HG03558 (cell line): ENCODE results near the gene MICAL2.

Experiments
- ATAC-seq: cut with Tn5 transposase; IDR thresholded peaks from one replicate; pipeline ENCODE4 v1.9.1; 2021; ENCODE audit warnings: moderate number of reproducible peaks; ENCODE audit not compliant: unreplicated experiment; ENCODE audit errors: extremely low read depth

Gene MICAL2

GRCh38 chr11:12288212-12288930 lies 178.0 kb downstream of the MICAL2 start:
- no peak for ATAC-seq

DNA sequence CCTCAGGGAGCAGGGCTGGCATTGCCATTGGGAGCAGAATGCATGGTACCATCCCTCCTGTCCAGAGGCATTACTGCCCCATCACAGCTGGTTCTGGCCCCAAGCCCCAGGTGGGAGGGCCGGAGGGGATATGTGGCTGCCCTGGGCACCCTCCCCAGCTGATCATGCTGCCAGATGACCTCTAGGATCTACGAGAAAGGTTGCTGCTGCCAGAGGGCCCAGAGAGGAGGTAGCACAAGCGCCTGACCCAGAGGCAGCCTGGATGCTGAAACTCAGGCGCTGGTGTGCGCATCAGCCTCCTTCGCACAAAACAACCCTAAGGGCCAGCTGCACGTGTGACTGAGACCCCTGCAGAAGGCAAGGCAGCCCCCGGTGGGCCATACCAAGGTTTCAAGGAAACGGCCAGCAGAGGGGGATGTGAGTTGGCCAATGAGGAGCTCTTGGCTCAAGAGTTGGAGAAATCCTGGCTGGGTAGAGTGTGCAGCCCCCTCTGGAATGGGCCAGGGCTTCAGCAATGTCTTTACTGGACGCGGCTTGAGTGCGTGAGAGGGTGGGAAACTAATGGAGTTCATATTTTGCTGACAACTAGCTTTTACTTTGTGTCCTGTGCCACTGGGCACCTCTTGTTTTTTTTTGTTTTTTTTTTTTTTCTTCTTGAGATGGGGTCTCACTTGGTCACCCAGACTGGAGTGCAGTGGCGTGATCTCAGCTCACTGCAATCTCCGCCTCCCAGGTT lies 178.7 kb downstream of the MICAL2 start:
- no peak for ATAC-seq

DNA sequence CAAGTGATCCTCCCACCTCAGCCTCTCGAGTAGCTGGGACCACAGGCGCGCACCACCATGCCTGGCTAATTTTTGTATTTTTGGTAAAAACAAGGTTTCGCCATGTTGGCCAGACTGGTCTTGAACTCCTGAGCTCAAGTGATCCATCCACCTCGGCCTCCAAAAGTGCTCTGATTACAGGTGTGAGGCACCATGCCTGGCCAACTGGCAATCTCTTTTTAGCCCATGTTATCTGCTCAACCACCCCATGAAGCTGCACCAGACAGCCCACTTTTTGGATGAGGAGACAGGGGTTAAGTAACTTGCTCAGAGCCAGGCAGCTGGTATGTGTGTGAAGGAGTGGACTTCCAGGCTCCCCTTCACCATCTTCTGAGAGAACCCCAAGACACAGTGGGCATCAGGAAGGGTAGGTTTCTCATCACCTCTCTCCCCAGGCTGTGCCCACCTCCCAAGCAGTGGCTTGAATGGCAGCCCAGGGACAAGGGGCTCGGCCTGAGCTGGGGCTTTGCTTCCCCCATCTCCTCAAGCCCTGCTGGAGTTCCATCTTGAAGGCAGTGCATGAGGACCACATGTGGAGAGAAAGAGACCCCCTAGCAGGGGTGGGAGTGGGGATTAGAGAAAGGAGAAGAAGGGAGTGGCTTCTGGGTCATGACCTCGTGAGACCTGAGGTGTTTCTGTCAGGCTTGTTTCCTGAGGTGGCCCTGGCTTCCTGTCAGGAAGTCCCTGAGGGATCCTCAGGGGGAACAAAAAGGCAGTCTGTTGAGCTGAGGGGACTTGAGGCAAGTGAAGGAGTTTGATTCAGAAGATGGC lies 179.5 kb downstream of the MICAL2 start:
- no peak for ATAC-seq

DNA sequence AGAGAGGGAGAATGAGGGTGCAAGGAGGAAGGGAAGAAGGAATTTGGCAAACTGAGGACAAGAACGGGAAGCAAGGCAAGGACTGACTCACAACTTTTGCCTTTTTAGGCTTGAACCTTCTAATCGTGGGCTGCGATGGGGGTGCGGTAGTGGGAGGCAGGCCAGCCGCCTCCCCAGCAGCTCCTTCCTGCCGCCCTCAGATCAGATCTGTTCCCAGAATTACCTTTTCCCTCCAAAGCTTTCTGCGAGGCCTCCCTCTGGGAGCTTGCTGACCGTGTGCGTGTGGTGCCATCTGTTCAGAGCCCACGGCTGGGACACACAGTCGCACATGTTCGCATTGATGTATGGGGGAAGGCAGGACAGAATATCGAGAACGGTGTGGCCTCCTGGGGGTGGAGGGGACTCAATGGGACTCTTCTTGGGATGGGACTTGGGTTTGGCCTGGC lies 180.1 kb downstream of the MICAL2 start:
- no peak for ATAC-seq

DNA sequence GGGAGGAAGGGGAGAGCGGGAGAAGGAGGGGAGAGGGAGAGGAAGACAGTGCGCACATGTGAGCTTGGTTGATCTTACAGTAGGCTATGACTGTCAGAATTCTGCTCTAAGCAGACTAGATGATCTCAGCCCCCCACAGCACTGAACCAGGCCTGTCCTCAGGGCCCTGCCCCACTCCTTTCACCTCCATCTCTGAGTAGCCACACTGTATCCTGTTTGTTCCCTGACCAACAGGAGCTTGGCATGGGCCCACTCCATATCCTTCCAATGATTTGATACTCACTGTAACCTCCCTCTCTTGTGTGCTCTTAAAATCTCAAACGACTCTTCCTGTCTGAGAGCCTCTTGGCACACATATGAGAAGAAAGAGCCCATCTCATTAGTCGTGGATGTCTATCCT lies 180.9 kb downstream of the MICAL2 start:
- ATAC-seq, result no peak

DNA sequence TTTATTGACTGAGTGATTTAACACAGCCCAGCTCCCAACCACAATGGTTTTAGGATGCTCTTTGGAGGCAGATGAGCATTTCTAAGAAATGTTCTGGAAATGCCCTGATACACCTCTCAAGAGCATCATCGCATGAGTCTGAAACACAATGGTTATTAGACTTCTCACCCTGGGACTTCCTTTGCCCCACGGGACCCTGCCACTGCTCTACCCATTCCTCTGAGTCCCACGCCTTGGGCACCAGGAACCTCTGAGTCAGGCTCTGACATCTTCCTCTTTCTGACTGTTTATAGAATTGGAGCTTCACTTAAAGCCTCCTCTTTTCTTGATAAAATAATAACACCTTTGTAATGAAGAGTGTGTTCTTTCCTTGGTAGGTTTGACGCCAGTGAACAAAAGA lies 181.4 kb downstream of the MICAL2 start:
- no peak for ATAC-seq

- no peak for ATAC-seq
These were observed 182.4 kb downstream of the MICAL2 start for GRCh38 chr11:12292766-12293165.

- no peak for ATAC-seq
These were observed 183.1 kb downstream of the MICAL2 start for GRCh38 chr11:12293486-12293885.

GRCh38 chr11:12294613-12295012 lies 184.2 kb downstream of the MICAL2 start:
- ATAC-seq, result no peak

DNA sequence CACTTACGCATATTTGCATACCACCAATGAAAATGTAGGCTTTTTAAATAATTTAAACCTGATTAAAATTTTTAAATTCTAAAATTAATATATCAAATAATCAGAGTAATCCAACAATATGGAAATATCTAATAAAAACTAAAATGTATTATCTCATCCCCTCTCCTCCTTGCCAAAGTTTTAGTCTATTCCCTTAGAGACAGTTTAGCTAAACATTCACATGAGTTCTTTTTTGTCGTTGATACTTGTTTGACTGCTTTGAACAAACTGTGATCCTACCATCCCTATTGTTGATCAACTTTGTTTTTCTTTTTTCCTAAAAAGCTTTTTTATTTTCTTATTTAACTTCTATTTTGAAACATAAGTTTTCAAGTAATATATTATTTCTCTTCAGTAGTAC lies 185.6 kb downstream of the MICAL2 start:
- no peak for ATAC-seq

DNA sequence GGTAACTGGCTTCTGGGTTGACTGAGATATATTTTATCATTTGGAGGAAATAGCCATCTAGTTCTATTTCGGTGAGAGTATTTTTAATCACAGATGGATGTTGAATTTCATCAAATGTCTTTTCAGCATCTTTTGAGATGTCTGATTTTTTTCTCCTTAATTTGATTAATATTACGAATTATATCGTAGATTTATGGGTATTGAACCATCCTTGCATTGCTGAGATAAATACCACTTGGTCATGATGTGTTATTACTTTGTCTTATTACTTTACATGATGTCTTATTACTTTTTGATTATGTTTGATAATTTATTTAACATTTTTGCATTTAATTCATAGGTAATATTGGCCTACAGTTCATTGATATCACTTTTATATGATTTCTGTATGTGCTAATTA lies 188.2 kb downstream of the MICAL2 start:
- no peak for ATAC-seq

DNA sequence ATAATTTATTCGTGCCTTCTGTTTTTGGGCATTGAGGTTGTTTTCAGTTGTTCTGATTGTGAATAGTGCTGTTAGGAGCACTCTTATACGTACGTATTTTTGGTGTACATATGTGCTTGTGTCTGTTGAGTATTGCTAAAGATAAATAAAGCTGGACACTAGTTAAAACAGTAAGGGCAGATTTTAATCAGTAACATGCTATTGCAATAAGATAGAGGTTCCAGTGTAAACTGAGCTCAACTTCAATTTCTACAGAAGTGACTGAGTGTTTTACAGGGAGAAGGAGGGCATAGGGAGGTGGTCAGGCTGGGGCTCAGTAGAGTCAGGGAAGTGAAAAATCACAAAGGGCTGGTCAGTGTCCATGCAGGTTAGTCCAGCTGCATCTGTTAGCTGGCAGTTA lies 191.0 kb downstream of the MICAL2 start:
- no peak for ATAC-seq

GRCh38 chr11:12303421-12304149 lies 193.2 kb downstream of the MICAL2 start:
- ATAC-seq, result no peak

- no peak for ATAC-seq
These were observed 196.4 kb downstream of the MICAL2 start for GRCh38 chr11:12306830-12307229.

- ATAC-seq, result no peak
These were observed 201.7 kb downstream of the MICAL2 start for GRCh38 chr11:12312132-12312531.
